HG02973 (cell line): ENCODE measurements around the gene UNC119B.

Experiments used
- ATAC-seq: cut with Tn5 transposase; IDR thresholded peaks from one replicate; pipeline ENCODE4 v1.9.1; 2021; ENCODE audit warnings: moderate library complexity; ENCODE audit not compliant: unreplicated experiment

UNC119B gene

GRCh38 chr12:120687578-120688289, 22.5 kb upstream of the UNC119B start:
- ATAC-seq, result no peak

GRCh38 chr12:120688527-120689071, 21.7 kb upstream of the UNC119B start:
- no peak for ATAC-seq

GRCh38 chr12:120689397-120690082, 20.7 kb upstream of the UNC119B start:
- no peak for ATAC-seq

GRCh38 chr12:120690083-120690450, 20.2 kb upstream of the UNC119B start:
- ATAC-seq, result no peak

GRCh38 chr12:120690978-120691377, 19.3 kb upstream of the UNC119B start:
- ATAC-seq, result no peak

- ATAC-seq, result no peak
Measured at GRCh38 chr12:120692524-120693033, 17.7 kb upstream of the UNC119B start.

- ATAC-seq, result no peak
Measured at GRCh38 chr12:120693848-120694247, 16.4 kb upstream of the UNC119B start.

- ATAC-seq, result no peak
Measured at GRCh38 chr12:120696626-120697025, 13.6 kb upstream of the UNC119B start.

GRCh38 chr12:120697344-120697743, 12.9 kb upstream of the UNC119B start:
- ATAC-seq, result no peak

- ATAC-seq, result no peak
Measured at GRCh38 chr12:120698665-120699064, 11.6 kb upstream of the UNC119B start.

GRCh38 chr12:120699553-120699952, 10.7 kb upstream of the UNC119B start:
- no peak for ATAC-seq

- ATAC-seq, result no peak
Measured at GRCh38 chr12:120700886-120701285, 9.4 kb upstream of the UNC119B start.

- no peak for ATAC-seq
Measured at GRCh38 chr12:120702637-120703036, 7.6 kb upstream of the UNC119B start.

- ATAC-seq, result no peak
Measured at GRCh38 chr12:120703311-120703942, 6.8 kb upstream of the UNC119B start.

- ATAC-seq, result no peak
Measured at GRCh38 chr12:120705618-120706017, 4.6 kb upstream of the UNC119B start.

- no peak for ATAC-seq
Measured at GRCh38 chr12:120706029-120706428, 4.2 kb upstream of the UNC119B start.

- ATAC-seq, result no peak
Measured at GRCh38 chr12:120708651-120709050, 1.6 kb upstream of the UNC119B start.

GRCh38 chr12:120710805-120711296, 593 bp downstream of the UNC119B start:
- peak; percentile 20 for ATAC-seq

GRCh38 chr12:120711411-120711810, 1.2 kb downstream of the UNC119B start:
- ATAC-seq, result no peak

- ATAC-seq, result no peak
Measured at GRCh38 chr12:120712610-120713009, 2.4 kb downstream of the UNC119B start.

- ATAC-seq, result no peak
Measured at GRCh38 chr12:120713861-120714482, 3.7 kb downstream of the UNC119B start.
